ENCODE results near the gene OLIG3. TPM values are rescaled to one million over a fixed set of nuclear protein-coding genes. Genes with fewer than 3 reads are reported as not detected.

The OLIG3 gene
- total and polyA plus RNA-seq, 2 of the 8 experiments (the other 6 are each of a cell fraction or from before 2014, with no cell fraction given) = 0.60 to 1.3 TPM

GRCh38 chr6:137475103-137475502 lies 19.1 kb downstream of the OLIG3 start (continued):
- no peak for TF ChIP-seq ATF2 (IDR thresholded peaks at IDR 0.05; ENCODE audit: low read length)
- TF ChIP-seq SP2 (IDR thresholded peaks at IDR 0.05; ENCODE audit: low read length) = no peak
- no peak for TF ChIP-seq TAF7 (optimal IDR thresholded peaks at IDR 0.05; ENCODE audit: borderline replicate concordance, low read depth, low read length)
- no peak for TF ChIP-seq POLR2A (IDR thresholded peaks at IDR 0.05; ENCODE audit: control extremely low read depth in 1 of 2, low read depth in 2 of 2, low read length in 2 of 2)
